NOMO-1 treated with DMSO at 0.1 percent for 48 hours (cell line): ENCODE measurements around the gene SORT1.
"Not testable (repeated sequence)": the region's sequence is repeated elsewhere in the genome, so short reads cannot be mapped to it uniquely, and the experiment has no call there.

Source experiments
- DNase-seq: peaks from one replicate; lab custom pipeline; 2025; ENCODE audit not compliant: unreplicated experiment; lab: John Stamatoyannopoulos, UW

The SORT1 gene

GRCh38 chr1:109301874-109302273, 95.8 kb downstream of the SORT1 start:
- no peak for DNase-seq

DNA sequence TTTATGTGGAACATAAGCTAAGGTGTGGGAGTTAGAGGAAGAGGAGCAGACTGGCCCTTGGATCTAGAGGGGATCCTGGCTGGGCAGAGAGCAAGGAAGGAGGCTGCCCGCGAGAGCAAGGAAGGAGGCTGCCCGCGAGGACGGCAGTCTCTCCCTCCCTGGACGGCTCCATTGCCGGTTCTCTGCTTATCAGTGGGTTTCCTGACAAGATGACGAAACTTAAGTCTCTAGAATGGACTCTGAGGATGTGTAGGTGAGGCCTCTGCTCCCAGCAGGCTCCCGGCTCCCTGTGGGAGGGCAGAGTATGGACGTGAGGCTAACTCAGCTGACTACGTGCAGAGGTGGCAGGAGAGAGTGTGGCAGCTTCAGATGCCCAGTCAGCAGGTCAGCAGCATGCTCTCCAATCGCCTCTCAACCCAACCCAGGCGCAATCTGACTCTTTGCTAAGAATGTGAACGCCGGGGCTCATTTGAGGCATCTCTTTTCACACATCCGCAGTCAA, 97.0 kb downstream of the SORT1 start:
- no peak for DNase-seq

DNA sequence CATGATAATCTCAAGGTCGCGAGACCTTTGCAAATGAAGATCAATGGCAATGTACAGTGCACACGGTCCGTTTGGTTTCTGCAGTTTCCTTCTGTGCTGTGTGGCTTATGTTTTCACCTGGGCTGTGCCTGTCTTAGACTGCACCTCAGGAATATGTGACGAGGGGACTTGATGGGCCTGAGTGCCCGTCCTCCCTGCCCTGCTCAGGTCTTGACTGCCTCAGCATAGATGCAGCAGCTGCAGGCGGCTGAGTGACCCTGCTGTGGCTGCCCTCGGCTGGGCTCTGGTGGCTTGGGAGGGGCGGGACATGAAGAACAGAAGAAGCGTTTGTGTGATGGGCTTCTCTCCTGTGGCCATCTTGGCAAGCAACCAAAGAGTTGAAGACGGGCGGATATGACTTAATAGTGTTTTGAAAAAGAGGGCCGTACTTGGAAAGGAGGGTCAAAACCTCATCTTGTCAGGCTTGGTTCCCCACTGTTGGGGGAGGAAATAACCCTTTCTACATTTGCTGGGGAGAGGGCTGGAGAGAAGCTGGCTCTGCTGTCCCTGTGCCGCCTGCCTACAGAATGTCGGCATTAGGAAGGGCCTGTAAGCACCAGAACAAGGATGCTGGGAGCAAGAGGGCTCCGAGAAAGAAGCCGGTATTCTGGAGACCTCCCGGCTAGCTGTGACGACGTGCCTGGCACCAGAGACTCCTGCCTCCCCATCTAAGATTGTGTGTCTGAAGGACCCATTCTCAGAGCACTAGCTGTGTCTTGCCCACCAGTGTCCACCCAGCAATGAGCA, 98.0 kb downstream of the SORT1 start:
- DNase-seq: no peak

GRCh38 chr1:109298666-109299557, 98.8 kb downstream of the SORT1 start:
- no peak for DNase-seq

- DNase-seq: no peak
These were observed 100.9 kb downstream of the SORT1 start for GRCh38 chr1:109296782-109297181.

GRCh38 chr1:109295712-109296415, 101.9 kb downstream of the SORT1 start:
- DNase-seq: no peak

GRCh38 chr1:109294481-109294880, 103.2 kb downstream of the SORT1 start:
- DNase-seq: peak; percentile 75

- no peak for DNase-seq
These were observed 104.7 kb downstream of the SORT1 start for GRCh38 chr1:109293026-109293425.

DNA sequence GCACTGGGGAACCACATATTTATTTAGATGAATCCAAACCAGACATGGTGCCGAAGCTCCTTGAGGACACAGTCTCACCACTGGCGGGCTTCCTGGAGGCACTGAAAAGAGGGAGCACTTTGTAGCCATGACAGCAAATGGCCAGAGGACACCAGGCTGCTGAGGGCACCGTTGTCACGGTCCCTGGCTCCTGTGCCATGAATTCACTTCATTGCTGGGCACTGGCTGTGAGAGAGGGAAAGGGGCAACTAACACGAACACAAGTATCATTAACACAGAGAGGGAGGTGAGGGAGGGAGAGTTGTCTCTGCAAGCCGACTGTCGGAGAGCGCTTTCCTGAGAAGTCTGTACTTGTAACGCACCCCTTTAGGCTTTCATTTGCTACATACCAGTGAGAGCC, 105.4 kb downstream of the SORT1 start:
- DNase-seq: no peak

GRCh38 chr1:109290998-109291397, 106.7 kb downstream of the SORT1 start:
- DNase-seq: peak; percentile 85

DNA sequence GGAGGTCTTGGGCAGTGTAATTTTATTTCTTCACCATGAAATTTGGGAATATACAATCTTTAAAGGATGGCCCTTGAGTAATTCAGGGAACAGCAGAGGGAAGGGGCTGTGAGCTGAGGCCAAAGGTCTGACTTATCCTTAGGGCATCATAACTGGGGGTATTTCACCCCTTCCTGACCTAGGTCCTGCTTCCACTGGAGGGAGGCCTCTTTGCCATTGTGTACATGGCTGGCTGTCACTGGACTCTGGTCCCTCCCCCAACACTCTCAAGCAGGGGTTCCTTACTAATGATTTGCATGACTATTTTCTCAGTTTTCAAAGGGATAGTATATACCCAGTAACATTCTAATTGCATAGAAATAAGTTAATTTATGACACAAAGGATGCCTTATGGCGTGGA, 107.6 kb downstream of the SORT1 start:
- DNase-seq: no peak

DNA sequence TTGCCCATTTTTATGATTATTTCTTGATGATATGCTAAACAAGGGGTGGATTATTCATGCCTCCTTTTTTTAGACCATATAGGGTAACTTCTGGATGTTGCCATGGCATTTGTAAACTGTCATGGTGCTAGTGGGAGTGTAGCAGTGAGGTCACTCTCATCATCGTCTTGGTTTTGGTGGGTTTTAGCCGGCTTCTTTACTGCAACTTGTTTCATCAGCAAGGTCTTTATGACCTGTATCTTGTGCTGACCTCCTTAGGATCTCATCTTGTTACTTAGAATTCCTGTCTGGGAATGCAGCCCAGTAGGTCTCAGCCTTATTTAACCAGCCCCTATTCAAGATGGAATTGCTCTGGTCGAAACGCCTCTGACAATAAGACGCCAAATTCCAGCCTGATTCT, 111.0 kb downstream of the SORT1 start:
- DNase-seq: not testable (repeated sequence)

DNA sequence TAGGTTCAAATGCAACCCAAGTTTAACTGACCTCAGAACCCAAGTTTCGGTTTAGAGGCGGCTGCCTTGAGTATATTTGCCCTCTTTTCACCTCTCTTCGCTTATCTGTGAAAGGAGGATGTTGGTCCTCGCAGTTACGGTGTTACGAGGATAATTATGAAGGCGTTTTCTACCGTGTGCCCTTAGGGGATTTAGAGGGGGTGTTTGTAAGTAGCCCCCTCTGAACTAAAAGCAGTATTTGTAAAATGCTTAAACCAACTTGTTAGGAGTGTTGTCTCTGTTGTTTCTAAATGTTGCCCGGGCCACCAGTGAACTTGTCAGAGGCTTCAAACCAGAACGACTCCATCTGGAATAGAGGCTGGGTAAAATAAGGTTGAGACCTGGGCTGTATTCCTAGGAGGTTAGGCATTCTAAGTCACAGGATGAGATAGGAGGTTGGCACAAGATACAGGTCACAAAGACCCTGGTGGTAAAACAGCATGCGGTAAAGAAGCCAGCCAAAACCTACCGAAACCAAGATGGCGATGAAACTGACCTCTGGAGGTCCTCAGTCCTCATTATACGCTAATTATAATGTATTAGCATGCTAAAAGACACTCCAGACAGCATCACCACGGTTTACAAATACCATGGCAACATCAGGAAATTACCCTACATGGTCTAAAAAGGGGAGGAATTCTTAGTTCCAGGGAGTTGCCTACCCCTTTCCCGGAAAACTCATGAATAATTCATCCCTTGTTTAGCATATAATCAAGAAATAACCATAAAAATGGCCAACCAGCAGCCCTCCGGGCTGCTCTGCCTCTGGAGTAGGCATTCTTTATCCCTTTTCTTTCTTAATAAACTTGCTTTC, 113.7 kb downstream of the SORT1 start:
- peak; percentile 59 for DNase-seq

GRCh38 chr1:109282952-109283747, 114.6 kb downstream of the SORT1 start, which contains the start of gene PSRC1:
TSS of gene PSRC1 (minus strand) at chr1:109283145.
- peak; percentile 86 for DNase-seq

DNA sequence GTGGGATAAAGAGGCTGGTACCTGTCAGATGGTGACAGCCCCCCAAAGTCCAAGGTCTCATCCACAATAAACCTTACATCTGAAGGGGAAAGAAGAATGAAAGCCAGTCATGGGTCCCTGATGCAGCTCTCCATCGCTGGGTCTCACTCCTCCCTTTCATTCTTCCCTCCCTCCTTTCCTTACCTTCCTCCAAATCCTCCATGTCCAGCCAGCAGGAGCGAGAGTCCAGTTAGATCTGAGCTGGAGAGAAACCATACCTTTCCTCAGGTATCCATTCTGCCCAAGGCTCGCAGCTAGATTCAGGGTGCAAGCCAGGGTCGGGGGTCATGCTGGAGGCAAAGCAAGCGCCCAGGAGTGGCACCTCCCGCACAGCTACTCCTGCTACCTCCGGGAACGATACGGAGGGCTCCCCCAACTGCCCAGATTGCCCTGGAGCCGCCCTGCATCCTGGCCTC, 115.2 kb downstream of the SORT1 start:
- DNase-seq: no peak

- DNase-seq: peak; percentile 48
These were observed 115.8 kb downstream of the SORT1 start for GRCh38 chr1:109281680-109282496.

DNA sequence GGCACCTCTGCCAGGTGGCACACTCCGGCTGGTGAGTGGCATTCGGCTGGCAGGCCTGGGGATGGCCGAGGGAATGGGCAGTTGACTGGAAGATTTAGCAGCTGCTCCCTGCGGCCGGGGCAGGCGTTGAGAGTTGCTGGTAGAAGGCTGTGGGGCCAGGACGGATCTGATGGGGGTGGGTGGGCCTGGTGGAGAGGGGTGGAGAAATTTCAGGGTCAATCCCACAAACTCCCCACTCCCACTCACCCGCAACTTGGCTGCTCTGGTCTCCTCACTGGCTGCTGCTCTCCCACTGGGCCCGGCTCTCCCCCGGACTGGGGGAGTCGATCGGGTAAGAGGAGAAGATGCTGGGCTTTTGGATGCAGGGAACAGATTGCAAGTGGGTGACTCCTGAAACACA, 116.9 kb downstream of the SORT1 start:
- DNase-seq: no peak

GRCh38 chr1:109279615-109280278, 118.0 kb downstream of the SORT1 start:
- no peak for DNase-seq
